SU-DHL-6 (cell line): ENCODE results near the gene C7.

Experiments
- EZH2phosphoT487 ChIP-seq: fragments of 200-600 bp; sonication (generic), shearing (Covaris generic); conservative IDR thresholded peaks from 2 replicates; pipeline ENCODE4 v1.6.1; 2018; ENCODE audit warnings: mild to moderate bottlenecking, antibody characterized with exemption, low read length, moderate library complexity, mixed read lengths
- TF ChIP-seq, protein P1 (sequence below): fragments of 200-600 bp; sonication (generic); IDR thresholded peaks from one replicate; pipeline ENCODE4 v1.5.1; 2017; ENCODE audit warnings: antibody characterized with exemption, mild to moderate bottlenecking, low read length, moderate library complexity; ENCODE audit not compliant: insufficient read depth, poor library complexity, severe bottlenecking

DNA sequence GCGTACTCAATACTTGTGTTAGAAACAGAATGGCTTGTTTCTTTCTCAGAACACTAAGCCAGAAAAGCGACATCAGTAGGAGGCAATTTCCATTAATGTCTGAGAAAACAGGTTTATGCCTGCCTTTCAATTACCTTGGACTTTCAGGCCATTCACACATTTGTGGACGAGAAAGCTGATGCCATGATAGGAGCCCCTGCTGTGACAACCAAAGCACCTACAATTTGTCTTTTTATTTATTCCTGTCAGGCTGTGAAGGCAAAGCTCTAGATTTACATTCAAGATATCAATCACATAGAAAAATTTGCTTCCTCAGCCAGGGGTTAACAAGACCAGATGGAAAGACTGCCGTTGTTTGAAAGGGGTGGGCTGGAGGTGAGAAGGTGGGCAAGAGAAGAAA lies 76.2 kb downstream of the C7 start:
- TF ChIP-seq, protein P1, sequence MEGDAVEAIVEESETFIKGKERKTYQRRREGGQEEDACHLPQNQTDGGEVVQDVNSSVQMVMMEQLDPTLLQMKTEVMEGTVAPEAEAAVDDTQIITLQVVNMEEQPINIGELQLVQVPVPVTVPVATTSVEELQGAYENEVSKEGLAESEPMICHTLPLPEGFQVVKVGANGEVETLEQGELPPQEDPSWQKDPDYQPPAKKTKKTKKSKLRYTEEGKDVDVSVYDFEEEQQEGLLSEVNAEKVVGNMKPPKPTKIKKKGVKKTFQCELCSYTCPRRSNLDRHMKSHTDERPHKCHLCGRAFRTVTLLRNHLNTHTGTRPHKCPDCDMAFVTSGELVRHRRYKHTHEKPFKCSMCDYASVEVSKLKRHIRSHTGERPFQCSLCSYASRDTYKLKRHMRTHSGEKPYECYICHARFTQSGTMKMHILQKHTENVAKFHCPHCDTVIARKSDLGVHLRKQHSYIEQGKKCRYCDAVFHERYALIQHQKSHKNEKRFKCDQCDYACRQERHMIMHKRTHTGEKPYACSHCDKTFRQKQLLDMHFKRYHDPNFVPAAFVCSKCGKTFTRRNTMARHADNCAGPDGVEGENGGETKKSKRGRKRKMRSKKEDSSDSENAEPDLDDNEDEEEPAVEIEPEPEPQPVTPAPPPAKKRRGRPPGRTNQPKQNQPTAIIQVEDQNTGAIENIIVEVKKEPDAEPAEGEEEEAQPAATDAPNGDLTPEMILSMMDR: no peak
- no peak for TF ChIP-seq EZH2phosphoT487
